ENCODE data around the gene TYSND1. TPM values are rescaled to one million over a fixed set of nuclear protein-coding genes. Genes with fewer than 3 reads are reported as not detected.

The TYSND1 gene
- polyA plus RNA-seq, 3 donors = 8.6 to 11.2 (median 11.2) TPM

- H3K4me1 ChIP-seq (ENCODE audit: control insufficient read depth in 1 of 2, insufficient read depth in 2 of 2, low read length in 2 of 2) = peaks cover 0 to 3% of the 10 kb centered on the region in 2 donors
- peaks cover 9% of the 10 kb centered on the region for H3K4me1 Mint-ChIP-seq
- no peak overlapping the region for H3K4me2 ChIP-seq (replicated peaks; ENCODE audit: extremely low read depth, low read length, poor library complexity, severe bottlenecking)
- no peak overlapping the region for H3K27ac Mint-ChIP-seq
- H3K4me3 ChIP-seq (replicated peaks in 1 of 3; ENCODE audit: low read depth in 2 of 3, low read length in 3 of 3) = no peak overlapping the region
- no peak overlapping the region for H3K9ac ChIP-seq (ENCODE audit: insufficient read depth, low read length, poor library complexity, severe bottlenecking)
- H2AFZ ChIP-seq (ENCODE audit: insufficient read depth, low read depth, low read length, poor library complexity, severe bottlenecking) = no peak overlapping the region
- H3K9me3 ChIP-seq (replicated peaks in 1 of 2; ENCODE audit: control insufficient read depth in 1 of 2, insufficient read depth in 1 of 2, low read length in 2 of 2) = no peaks in the 10 kb centered on the region
- peaks cover 0 to 8% (median 1%) of the 10 kb centered on the region in 3 donors for H3K27me3 Mint-ChIP-seq (ENCODE audit: low read depth in 3 of 3)
- H3K27me3 ChIP-seq (ENCODE audit: control insufficient read depth in 2 of 2, insufficient read depth in 2 of 2, low read length in 2 of 2) = no peaks in the 10 kb centered on the region
- H3K36me3 Mint-ChIP-seq = peaks cover 7 to 11% of the 10 kb centered on the region in 2 donors
- H4K20me1 ChIP-seq (ENCODE audit: insufficient read depth, low read length) = no peaks in the 10 kb centered on the region
- peaks cover 0 to 3% (median 0%) of the 10 kb centered on the region in 7 donors for H3K9me3 Mint-ChIP-seq
- TF ChIP-seq CTCF (IDR thresholded peaks at IDR 0.05) = no peak
- no peaks in the 10 kb centered on the region for H3K36me3 ChIP-seq (replicated peaks in 1 of 2; ENCODE audit: control insufficient read depth in 1 of 2, insufficient read depth in 2 of 2, low read length in 2 of 2)
- DNase-seq = no peak
- H3K4me3 Mint-ChIP-seq = no peak overlapping the region
- intact Hi-C loops (cut with micrococcal nuclease) = no loop called here
- 83% methylated on average over 1 of the region's 7 CpGs for WGBS (ENCODE audit: insufficient coverage)
- H3K79me2 ChIP-seq (ENCODE audit: insufficient read depth, low read length) = no peaks in the 10 kb centered on the region
- no peak overlapping the region for H3K27ac ChIP-seq (ENCODE audit: low read depth in 1 of 2, low read length in 2 of 2)
Observed at GRCh38 chr10:70119197-70119596, 27.3 kb downstream of the TYSND1 start.

DNA sequence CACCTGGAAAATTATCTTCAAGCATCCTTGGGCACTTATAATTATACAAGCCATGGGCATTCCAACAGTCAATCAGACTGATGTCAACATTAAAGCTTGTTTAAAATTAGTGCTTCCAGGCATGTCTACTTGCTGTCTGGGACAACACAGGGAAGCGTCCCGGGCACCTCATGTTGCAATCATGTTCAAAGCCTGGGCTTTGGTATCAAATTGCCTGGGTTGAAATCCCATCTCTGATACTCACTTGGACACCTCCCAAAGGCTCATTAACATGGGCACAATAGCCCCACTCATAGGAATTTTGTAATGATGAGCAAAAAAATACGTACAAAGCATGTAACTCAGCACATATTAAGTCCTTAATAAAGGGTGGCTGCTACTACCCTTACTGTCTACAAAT is 28.3 kb downstream of the TYSND1 start:
- no peak for TF ChIP-seq CTCF (IDR thresholded peaks at IDR 0.05)
- peaks cover 0 to 8% (median 1%) of the 10 kb centered on the region in 3 donors for H3K27me3 Mint-ChIP-seq (ENCODE audit: low read depth in 3 of 3)
- H2AFZ ChIP-seq (ENCODE audit: insufficient read depth, low read depth, low read length, poor library complexity, severe bottlenecking) = no peak overlapping the region
- peaks cover 0 to 2% (median 0%) of the 10 kb centered on the region in 7 donors for H3K9me3 Mint-ChIP-seq
- no peak overlapping the region for H3K4me2 ChIP-seq (replicated peaks; ENCODE audit: extremely low read depth, low read length, poor library complexity, severe bottlenecking)
- peaks cover 11 to 16% of the 10 kb centered on the region in 2 donors for H3K36me3 Mint-ChIP-seq
- peaks cover 7% of the 10 kb centered on the region for H3K4me1 Mint-ChIP-seq
- no peak overlapping the region for H3K4me3 Mint-ChIP-seq
- DNase-seq = no peak
- H3K36me3 ChIP-seq (replicated peaks in 1 of 2; ENCODE audit: control insufficient read depth in 1 of 2, insufficient read depth in 2 of 2, low read length in 2 of 2) = no peaks in the 10 kb centered on the region
- no peak overlapping the region for H3K9ac ChIP-seq (ENCODE audit: insufficient read depth, low read length, poor library complexity, severe bottlenecking)
- WGBS (ENCODE audit: insufficient coverage) = no CpG with 5 or more reads among the region's 3 CpGs
- H4K20me1 ChIP-seq (ENCODE audit: insufficient read depth, low read length) = no peaks in the 10 kb centered on the region
- H3K27ac Mint-ChIP-seq = no peak overlapping the region
- H3K79me2 ChIP-seq (ENCODE audit: insufficient read depth, low read length) = no peaks in the 10 kb centered on the region
- peaks cover 0 to 3% of the 10 kb centered on the region in 2 donors for H3K4me1 ChIP-seq (ENCODE audit: control insufficient read depth in 1 of 2, insufficient read depth in 2 of 2, low read length in 2 of 2)
- no peak overlapping the region for H3K4me3 ChIP-seq (replicated peaks in 1 of 3; ENCODE audit: low read depth in 2 of 3, low read length in 3 of 3)
- no peak overlapping the region for H3K27ac ChIP-seq (ENCODE audit: low read depth in 1 of 2, low read length in 2 of 2)
- no peaks in the 10 kb centered on the region for H3K9me3 ChIP-seq (replicated peaks in 1 of 2; ENCODE audit: control insufficient read depth in 1 of 2, insufficient read depth in 1 of 2, low read length in 2 of 2)
- intact Hi-C loops (cut with micrococcal nuclease) = no loop called here
- H3K27me3 ChIP-seq (ENCODE audit: control insufficient read depth in 2 of 2, insufficient read depth in 2 of 2, low read length in 2 of 2) = no peaks in the 10 kb centered on the region
